K562 (cell line): ENCODE data around the gene ASPHD1. TPM values are rescaled to one million over a fixed set of nuclear protein-coding genes. Genes with fewer than 3 reads are reported as not detected.

Experiments
- ATAC-seq: fragments of 200-7000 bp; cut with Tn5 transposase; 3 replicates; pipeline ENCODE4 v1.9.1; 2020; ENCODE audit warnings: moderate library complexity
- BruUV-seq: library from RNA; stranded (reverse); fragments of 400-500 nt; replicated peaks from 2 replicates; lab custom pipeline; 2021; lab: Mats Ljungman, UMichigan
- CTCF ChIA-PET: fragments of 300-600 bp; formaldehyde crosslinking; extraction: SDS; loops from one replicate; lab custom pipeline; 2021; ENCODE audit warnings: low intra/inter-chr PET ratio; lab: Yijun Ruan, JAX
- POLR2A ChIA-PET: fragments of 300-600, 350-650 bp; sonication (Branson Sonifier 250); formaldehyde crosslinking; extraction: SDS; loops from one replicate; lab custom pipeline; 2021; ENCODE audit warnings: antibody characterized with exemption, inconsistent platforms; lab: Yijun Ruan, JAX
- DNase-seq, 4 experiments: peaks; one replicate each; pipeline versions ENCODE4 v3.0.0 to v3.0.0-alpha.2; 2011 to 2018; ENCODE audit warnings: low spot score in 3 of 4, mixed read lengths in 3 of 4; ENCODE audit errors: extremely low read depth in 1 of 4
- FAIRE-seq: peaks from 2 replicates; lab custom pipeline; 2011; peaks lifted over from hg19 to GRCh38; lab: Jason Lieb, UNC
- H2AFZ ChIP-seq: 2 replicates; pipeline ENCODE4 v1.6.0; 2011; ENCODE audit warnings: low read depth, low read length, control low read depth, inconsistent platforms
- H3K27ac ChIP-seq: fragments of 200-600 bp; 3 replicates; pipeline ENCODE4 v1.8.0; 2011; ENCODE audit warnings: low read depth, mild to moderate bottlenecking, control low read depth, inconsistent platforms, low read length, moderate library complexity, mixed read lengths; ENCODE audit errors: extremely low read depth
- H3K27me3 ChIP-seq, 2 experiments: fragments of 300-600 bp in 1 of 2; 2 replicates in 1 of 2; 3 replicates in 1 of 2; pipeline versions ENCODE4 v1.6.0 to v1.8.0; 2011; ENCODE audit warnings: inconsistent platforms in 2 of 2, low read length in 2 of 2, mild to moderate bottlenecking in 1 of 2, mixed read lengths in 1 of 2, moderate library complexity in 1 of 2; ENCODE audit not compliant: control insufficient read depth in 2 of 2, insufficient read depth in 2 of 2
- H3K36me3 ChIP-seq: fragments of 300-600 bp; 3 replicates; pipeline ENCODE4 v1.8.0; 2011; ENCODE audit warnings: mild to moderate bottlenecking, low read length, inconsistent platforms; ENCODE audit not compliant: control insufficient read depth, insufficient read depth
- H3K4me1 ChIP-seq, 2 experiments: fragments of 200-600 bp in 1 of 2; replicated peaks in 1 of 2; 2 replicates in 1 of 2; 3 replicates in 1 of 2; pipeline versions ENCODE4 v1.5.1 to v1.8.0; 2011; ENCODE audit warnings: inconsistent platforms in 2 of 2, low read length in 2 of 2, mild to moderate bottlenecking in 1 of 2, mixed read lengths in 1 of 2, moderate library complexity in 1 of 2; ENCODE audit not compliant: control insufficient read depth in 2 of 2, insufficient read depth in 2 of 2
- H3K4me2 ChIP-seq: 2 replicates; pipeline ENCODE4 v1.6.1; 2011; ENCODE audit warnings: low read length, control low read depth, inconsistent platforms, mixed read lengths; ENCODE audit not compliant: insufficient read depth
- H3K4me3 ChIP-seq: fragments of 200-600 bp; sonication (generic), shearing (Covaris generic); 2 replicates; pipeline ENCODE4 v1.5.1; 2016; ENCODE audit warnings: control low read depth, inconsistent platforms
- H3K79me2 ChIP-seq: fragments of 200-600 bp; 3 replicates; pipeline ENCODE4 v1.8.0; 2011; ENCODE audit warnings: low read length, inconsistent platforms; ENCODE audit not compliant: control insufficient read depth, insufficient read depth
- H3K9ac ChIP-seq, 2 experiments: 2 replicates each; pipeline versions ENCODE4 v1.6.0 to v1.6.1; 2011; ENCODE audit warnings: low read depth in 2 of 2, low read length in 2 of 2, control low read depth in 1 of 2, inconsistent platforms in 1 of 2, mild to moderate bottlenecking in 1 of 2, mixed read lengths in 1 of 2; ENCODE audit not compliant: insufficient read depth in 1 of 2
- H3K9me1 ChIP-seq: one replicate; pipeline ENCODE4 v1.6.0; 2011; ENCODE audit warnings: inconsistent platforms, mild to moderate bottlenecking, low read length, moderate library complexity; ENCODE audit not compliant: control insufficient read depth, insufficient read depth
- H3K9me3 ChIP-seq: replicated peaks from 2 replicates; pipeline ENCODE4 v1.5.1; 2011; ENCODE audit warnings: low read depth, low read length, inconsistent platforms; ENCODE audit not compliant: control insufficient read depth, insufficient read depth
- H4K20me1 ChIP-seq: replicated peaks from 2 replicates; pipeline ENCODE4 v1.6.1; 2011; ENCODE audit warnings: low read length, inconsistent platforms, mixed read lengths; ENCODE audit not compliant: control insufficient read depth, insufficient read depth
- BHLHE40 ChIP-seq: IDR thresholded peaks from 2 replicates; pipeline ENCODE4 v1.6.1; 2011; ENCODE audit warnings: low read length, improper control_type of control experiment
- GABPB1 ChIP-seq: sonication (generic); formaldehyde crosslinking; IDR thresholded peaks from 2 replicates; pipeline ENCODE4 v1.8.0; 2022; ENCODE audit warnings: mild to moderate bottlenecking, missing genetic modification reagents
- NR1H2 ChIP-seq: sonication (generic); formaldehyde crosslinking; IDR thresholded peaks from 2 replicates; pipeline ENCODE4 v1.4.0; 2020; ENCODE audit warnings: mild to moderate bottlenecking, missing genetic modification reagents
- POLR2B ChIP-seq: fragments of 450-650 bp; IDR thresholded peaks from 2 replicates; pipeline ENCODE4 v1.6.1; 2018; ENCODE audit warnings: low read depth; ENCODE audit not compliant: partially characterized antibody
- POLR2G ChIP-seq: fragments of 200-400 bp; formaldehyde crosslinking; IDR thresholded peaks from 2 replicates; pipeline ENCODE4 v1.6.1; 2017; ENCODE audit warnings: low read depth, mild to moderate bottlenecking, antibody characterized with exemption, low read length, moderate library complexity
- RAD21 ChIP-seq, 2 experiments: fragments of 250-450 bp in 1 of 2; fragments of 450-650 bp in 1 of 2; sonication (Bioruptor Pico) in 1 of 2; formaldehyde crosslinking in 1 of 2; IDR thresholded peaks in 1 of 2; conservative IDR thresholded peaks in 1 of 2; 2 replicates each; pipeline versions ENCODE4 v1.4.0 to v1.8.0; 2020 to 2022; ENCODE audit warnings: mild to moderate bottlenecking in 2 of 2, moderate library complexity in 1 of 2
- RBM17 ChIP-seq: fragments of 200-400 bp; formaldehyde crosslinking; IDR thresholded peaks from 2 replicates; pipeline ENCODE4 v1.6.1; 2017; ENCODE audit warnings: low read depth, mild to moderate bottlenecking, low read length, borderline replicate concordance
- ZNF263 ChIP-seq: sonication (generic); formaldehyde crosslinking; IDR thresholded peaks from 2 replicates; pipeline ENCODE4 v1.8.0; 2022; ENCODE audit warnings: mild to moderate bottlenecking, missing genetic modification reagents, borderline replicate concordance
- WGBS: fragments of 100-300 bp; shearing (Covaris generic); methylation state at CpG from one replicate; pipeline ENCODE4 v1.1.6; 2016; ENCODE audit warnings: low coverage, mixed read lengths; ENCODE audit not compliant: insufficient coverage; ENCODE audit errors: missing lambda C conversion rate; 5-methylcytosine and 5-hydroxymethylcytosine counted together
- in situ Hi-C: fragments of 300-500 bp; cut with MboI; formaldehyde crosslinking; loops from 4 replicates; pipeline ENCODE4 v1.15.0; 2018; ENCODE audit warnings: inconsistent platforms, mixed read lengths
- intact Hi-C: fragments of 100-400 bp; cut with micrococcal nuclease; formaldehyde crosslinking; loops from 2 replicates; pipeline ENCODE4 v1.14.2; 2022
- polyA plus RNA-seq, 8 experiments: library from polyadenylated mRNA; depleted of rRNA in 4 of 8; stranded (reverse) in 5 of 8; unstranded in 3 of 8; fragments of >200 nt; fragmentation: Nextera tagmentation in 2 of 8; fragmentation: Illumina TruSeq in 1 of 8; extraction: Ambion mirVana in 2 of 8; extraction: Trizol in 1 of 8; gene quantifications; 2 replicates each; pipeline versions ENCODE4 v1.2.1 to v1.2.3, GENCODE V29; 2011 to 2014; ENCODE audit warnings: inconsistent platforms in 1 of 8, missing spikeins in 1 of 8
- total RNA-seq, 7 experiments: library from RNA; depleted of rRNA in 6 of 7; stranded (reverse); fragments of >200 nt in 6 of 7; fragmentation: Illumina TruSeq in 2 of 7; extraction: Trizol in 2 of 7; gene quantifications; 2 replicates each; pipeline versions ENCODE4 v1.2.1 to v1.2.3, GENCODE V29; 2011 to 2021; ENCODE audit warnings: low replicate concordance in 1 of 7

Gene ASPHD1
- total and polyA plus RNA-seq, 9 of the 15 experiments (the other 6 are each of a cell fraction or from before 2014, with no cell fraction given): 0.03 to 0.70 (median 0.24) TPM; not detected in 5

GRCh38 chr16:29910819-29911675 is 10.8 kb downstream of the ASPHD1 start (continued):
- no peak for TF ChIP-seq POLR2B

- Histone ChIP-seq H3K4me3 (no peak overlapping the region), H2AFZ (no peak overlapping the region), H3K9ac (peak overlapping the region in 1 of 2 experiments; percentile 68; a peak in 2 of 4 replicates), H3K9me3 (no peaks in the 10 kb centered on the region), H3K4me2 (no peak overlapping the region), H3K9me1 (no peaks in the 10 kb centered on the region), H3K36me3 (peaks cover 8% of the 10 kb centered on the region; the same call in 2 of the 3 replicates), H3K27me3 (no peaks in the 10 kb centered on the region), H3K27ac (no peak overlapping the region), H3K4me1 (peaks cover 0 to 14% of the 10 kb centered on the region in 2 experiments; a peak in 2 of 5 replicates), H3K79me2 (no peaks in the 10 kb centered on the region), H4K20me1 (no peaks in the 10 kb centered on the region)
- intact Hi-C loops (no loop called here), in situ Hi-C loops (no loop called here)
- ChIA-PET POLR2A (interaction anchor here (1.1 to 1.3 kb wide), 2 partner anchors 10 to 12 kb away, joined by 5 read pairs; partner anchors contain the start of genes ASPHD1 and SEZ6L2), CTCF (interaction anchor here (0.6 kb wide), 1 partner anchor 108 kb away, joined by 4 read pairs; no protein-coding TSS in a partner anchor)
- no peak for FAIRE-seq
- no TSS peak for BruUV-seq
- peak; percentile 28 for ATAC-seq
- 66% methylated on average over 8 of the region's 15 CpGs for WGBS
- TF ChIP-seq GABPB1 (CRISPR knock-in tag): no peak
- TF ChIP-seq ZNF263: peak; percentile 9; the same call in 1 of the 2 replicates
- TF ChIP-seq POLR2G: peak; percentile 39; the same call in 1 of the 2 replicates
- TF ChIP-seq RBM17: no peak
- TF ChIP-seq NR1H2: no peak
- no peak for TF ChIP-seq BHLHE40
- no peak for TF ChIP-seq RAD21 (CRISPR knock-in tag; conservative IDR thresholded peaks at IDR 0.05 in 1 of 2, IDR thresholded peaks at IDR 0.05 in 1 of 2)
- no peak for DNase-seq
These were observed 11.4 kb downstream of the ASPHD1 start for GRCh38 chr16:29911676-29912010.
